HG03460 (cell line): ENCODE measurements around the gene BRPF1.

Experiments
- ATAC-seq: cut with Tn5 transposase; IDR thresholded peaks from one replicate; pipeline ENCODE4 v1.9.1; 2021; ENCODE audit not compliant: unreplicated experiment

Gene BRPF1

DNA sequence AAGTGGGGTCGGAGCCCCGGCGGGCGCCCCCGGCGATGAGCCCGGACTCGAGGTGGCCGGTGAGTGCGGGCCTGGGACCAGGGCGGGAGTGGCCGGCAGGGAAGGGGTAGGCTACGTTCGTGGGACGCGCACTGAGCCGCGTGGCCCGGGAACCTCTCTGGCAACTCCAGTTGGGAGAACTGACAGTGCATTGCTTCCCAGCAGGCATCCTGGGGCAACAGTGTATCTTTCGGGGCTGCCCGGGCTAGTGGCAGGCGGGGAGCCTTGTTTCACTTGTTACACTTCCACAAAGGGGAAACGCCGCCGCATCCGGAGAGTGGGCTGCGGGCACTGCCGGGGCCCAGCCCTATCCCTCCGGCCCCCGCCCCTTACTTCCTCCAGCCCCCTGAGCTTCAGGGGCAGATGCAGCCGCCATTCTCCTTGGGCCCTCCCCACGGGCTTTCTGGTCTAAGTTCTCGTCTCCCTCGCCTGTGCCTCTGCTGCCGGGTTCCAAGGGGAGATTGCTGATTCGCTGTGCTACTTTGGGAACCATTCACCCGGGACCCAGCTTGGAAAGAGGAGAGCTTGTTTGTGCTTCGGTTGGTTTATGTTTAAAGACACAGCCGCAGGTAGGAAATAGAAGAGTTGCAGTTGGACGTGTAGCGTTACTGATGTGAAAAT is 675 bp downstream of the BRPF1 start:
- peak; percentile 13 for ATAC-seq

DNA sequence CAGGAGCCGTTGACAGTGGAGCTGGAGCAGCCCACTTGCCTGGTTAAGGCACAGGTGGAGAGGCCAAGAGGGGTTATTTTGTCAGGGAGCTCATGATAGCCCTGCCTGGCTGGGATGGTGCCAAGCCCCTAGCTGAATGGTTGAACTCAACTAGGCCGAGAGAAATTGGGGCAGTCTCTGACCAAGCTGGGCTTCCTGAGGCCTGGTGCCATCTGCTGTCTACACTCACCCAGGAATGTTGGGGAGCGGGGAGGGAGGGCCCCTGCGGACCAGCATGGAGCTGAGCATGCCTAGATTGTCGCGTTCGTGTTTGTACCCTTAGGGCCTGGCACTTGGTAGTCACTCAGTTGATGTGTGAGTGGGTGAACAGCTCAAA is 1.2 kb downstream of the BRPF1 start:
- no peak for ATAC-seq

DNA sequence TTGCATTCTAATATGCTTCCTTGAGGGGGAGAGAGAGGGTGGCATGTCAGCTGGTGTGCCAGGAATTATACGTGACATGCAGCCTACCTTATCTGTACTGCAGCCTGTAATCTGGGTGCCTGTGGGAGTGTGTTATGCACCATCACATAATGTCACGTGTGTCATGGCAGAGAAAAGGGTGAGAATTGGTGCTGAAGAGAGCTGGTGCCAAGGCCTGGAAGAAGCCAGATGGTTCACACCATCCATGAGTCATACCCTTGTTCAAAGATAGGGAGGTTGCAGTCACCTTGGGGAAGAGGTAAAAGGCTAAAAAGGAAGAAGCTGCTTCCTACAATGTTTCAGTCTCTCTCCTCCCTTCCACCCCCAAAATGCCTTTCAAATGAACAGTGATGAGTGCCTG is 5.3 kb downstream of the BRPF1 start:
- no peak for ATAC-seq

DNA sequence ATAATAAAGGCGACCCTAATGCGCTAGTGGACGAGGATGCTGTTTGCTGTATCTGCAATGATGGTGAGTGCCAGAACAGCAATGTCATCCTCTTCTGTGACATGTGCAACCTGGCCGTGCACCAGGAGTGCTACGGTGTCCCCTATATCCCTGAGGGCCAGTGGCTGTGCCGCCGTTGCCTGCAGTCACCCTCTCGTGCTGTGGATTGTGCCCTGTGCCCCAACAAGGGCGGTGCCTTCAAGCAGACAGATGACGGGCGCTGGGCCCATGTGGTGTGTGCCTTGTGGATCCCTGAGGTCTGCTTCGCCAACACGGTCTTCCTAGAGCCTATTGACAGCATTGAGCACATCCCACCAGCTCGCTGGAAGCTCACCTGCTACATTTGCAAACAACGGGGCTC is 7.6 kb downstream of the BRPF1 start:
- ATAC-seq = no peak

DNA sequence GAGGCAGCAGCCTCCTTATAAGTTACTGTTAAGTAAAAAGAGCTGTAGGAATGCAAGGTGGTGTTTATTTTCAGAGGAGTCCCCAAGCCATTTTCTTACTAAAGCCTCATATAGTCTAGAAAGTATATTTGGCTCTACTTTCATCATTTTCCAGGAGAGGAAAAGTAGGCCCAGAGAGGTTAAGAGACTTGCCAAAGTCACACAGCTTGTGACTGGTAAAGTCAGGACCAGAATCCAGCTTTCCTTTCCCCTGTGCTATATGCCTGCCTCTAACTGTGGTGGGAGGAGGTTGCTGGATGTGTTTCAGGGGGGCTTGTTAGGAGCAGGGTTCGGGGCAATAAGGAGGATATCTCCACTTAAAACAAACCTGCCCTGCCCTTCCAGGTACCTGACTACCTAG is 11.0 kb downstream of the BRPF1 start:
- no peak for ATAC-seq

DNA sequence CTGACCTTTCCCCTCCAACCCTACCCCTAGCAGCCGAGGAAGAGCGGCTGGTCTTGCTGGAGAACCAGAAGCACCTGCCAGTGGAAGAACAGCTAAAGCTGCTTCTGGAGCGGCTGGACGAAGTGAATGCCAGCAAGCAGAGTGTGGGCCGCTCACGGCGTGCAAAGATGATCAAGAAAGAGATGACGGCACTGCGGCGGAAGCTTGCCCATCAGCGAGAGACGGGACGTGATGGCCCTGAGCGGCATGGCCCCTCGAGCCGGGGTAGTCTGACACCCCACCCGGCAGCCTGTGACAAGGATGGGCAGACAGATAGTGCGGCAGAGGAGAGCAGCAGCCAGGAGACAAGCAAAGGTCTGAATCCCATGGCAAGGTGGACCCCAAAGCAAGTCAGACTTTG is 12.0 kb downstream of the BRPF1 start:
- ATAC-seq = no peak

DNA sequence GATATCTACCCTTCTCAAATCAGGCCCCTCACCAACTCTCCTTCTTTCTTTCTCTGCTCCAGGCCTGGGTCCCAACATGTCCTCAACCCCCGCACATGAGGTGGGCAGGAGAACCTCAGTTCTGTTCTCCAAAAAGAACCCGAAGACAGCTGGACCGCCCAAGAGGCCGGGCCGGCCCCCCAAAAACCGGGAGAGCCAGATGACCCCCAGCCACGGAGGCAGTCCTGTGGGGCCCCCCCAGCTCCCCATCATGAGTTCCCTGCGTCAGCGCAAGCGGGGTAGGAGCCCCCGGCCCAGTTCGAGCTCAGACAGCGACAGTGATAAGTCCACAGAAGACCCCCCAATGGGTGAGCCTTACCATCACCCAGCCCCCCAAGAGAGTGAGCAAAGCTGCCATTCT is 12.6 kb downstream of the BRPF1 start:
- no peak for ATAC-seq

DNA sequence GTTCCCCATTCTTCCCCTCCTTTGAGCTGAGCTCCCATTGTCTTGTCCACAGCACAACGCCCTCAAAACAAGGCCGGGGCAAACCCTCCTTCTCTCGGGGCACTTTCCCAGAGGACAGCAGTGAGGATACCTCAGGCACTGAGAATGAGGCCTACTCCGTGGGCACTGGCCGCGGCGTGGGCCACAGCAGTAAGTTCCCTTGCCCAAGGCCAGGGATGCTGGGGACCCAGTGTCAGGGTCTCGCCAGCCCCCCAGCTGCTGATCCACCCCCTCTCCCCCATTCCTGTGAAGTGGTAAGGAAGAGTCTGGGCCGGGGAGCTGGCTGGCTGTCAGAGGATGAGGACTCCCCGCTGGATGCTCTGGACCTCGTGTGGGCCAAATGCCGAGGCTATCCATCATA is 14.0 kb downstream of the BRPF1 start:
- no peak for ATAC-seq

DNA sequence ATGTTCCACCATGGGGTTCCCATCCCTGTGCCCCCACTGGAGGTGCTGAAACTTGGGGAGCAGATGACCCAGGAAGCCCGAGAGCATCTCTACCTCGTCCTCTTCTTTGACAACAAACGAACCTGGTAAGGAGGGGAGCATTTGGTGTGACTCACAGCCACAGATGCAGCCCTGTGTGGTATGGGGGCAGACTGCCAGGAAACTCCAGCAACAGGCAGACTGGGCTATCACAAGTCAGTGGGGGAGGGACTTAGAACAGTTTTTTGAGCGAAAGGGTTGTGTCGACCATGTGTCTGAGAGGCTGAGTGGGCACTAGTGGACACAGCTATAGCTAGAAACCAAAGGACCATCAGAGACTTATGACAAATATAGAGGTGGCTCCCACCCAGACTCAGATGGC is 14.8 kb downstream of the BRPF1 start:
- no peak for ATAC-seq

DNA sequence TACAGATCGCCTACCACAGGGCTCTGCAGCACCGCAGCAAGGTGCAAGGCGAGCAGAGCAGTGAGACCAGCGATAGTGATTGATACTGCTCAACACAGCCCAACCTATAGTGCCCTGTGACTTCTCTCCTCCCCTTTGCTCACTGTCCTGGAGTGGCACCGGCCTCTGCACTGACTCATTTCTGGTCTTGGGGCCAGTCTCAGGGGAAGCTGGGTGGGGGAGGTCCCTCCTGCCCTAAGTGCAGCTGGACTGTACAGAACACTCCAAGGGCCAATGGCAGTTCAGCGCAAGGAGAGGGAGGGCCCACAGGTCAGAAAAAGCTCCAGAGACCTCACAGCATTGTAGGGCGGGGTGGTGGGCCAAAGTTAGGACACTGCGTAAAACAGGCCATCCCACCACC is 15.7 kb downstream of the BRPF1 start:
- no peak for ATAC-seq

DNA sequence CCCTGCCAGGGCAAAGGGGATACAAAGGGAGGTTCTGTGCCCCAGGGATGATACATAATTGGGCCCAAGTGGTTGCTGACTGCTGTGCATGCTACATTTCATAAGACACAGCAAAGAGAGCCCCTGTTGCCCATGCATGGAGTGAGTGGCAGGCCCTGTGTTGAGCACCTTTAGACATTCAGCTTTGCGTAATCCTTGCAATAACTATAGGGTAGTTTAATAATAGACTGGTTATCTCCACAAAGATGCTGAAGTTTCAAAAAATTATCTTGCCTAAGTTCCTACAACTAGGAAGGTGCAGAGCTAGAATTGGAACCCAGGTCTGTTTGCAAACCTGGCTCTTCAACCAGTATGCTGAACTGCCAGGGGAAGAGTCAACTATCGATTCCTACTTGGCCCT is 16.5 kb downstream of the BRPF1 start:
- no peak for ATAC-seq

DNA sequence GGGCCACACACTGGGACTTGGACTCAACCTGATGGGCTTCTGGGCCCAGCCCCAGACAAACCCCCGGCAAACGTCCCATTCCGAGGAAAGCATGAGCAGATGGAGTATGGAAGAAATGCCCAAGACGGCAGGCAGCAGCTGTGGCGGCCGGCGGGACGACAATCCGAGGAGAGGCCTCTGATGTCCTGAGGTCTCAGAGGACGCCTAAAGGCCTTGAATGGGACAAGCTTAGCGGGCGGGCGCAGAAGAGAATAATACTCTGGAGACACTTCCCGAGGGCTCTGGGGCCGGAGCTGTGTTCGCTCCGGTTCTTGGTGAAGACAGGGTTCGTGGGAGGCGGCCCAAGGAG is 17.7 kb downstream of the BRPF1 start:
- ATAC-seq = no peak

DNA sequence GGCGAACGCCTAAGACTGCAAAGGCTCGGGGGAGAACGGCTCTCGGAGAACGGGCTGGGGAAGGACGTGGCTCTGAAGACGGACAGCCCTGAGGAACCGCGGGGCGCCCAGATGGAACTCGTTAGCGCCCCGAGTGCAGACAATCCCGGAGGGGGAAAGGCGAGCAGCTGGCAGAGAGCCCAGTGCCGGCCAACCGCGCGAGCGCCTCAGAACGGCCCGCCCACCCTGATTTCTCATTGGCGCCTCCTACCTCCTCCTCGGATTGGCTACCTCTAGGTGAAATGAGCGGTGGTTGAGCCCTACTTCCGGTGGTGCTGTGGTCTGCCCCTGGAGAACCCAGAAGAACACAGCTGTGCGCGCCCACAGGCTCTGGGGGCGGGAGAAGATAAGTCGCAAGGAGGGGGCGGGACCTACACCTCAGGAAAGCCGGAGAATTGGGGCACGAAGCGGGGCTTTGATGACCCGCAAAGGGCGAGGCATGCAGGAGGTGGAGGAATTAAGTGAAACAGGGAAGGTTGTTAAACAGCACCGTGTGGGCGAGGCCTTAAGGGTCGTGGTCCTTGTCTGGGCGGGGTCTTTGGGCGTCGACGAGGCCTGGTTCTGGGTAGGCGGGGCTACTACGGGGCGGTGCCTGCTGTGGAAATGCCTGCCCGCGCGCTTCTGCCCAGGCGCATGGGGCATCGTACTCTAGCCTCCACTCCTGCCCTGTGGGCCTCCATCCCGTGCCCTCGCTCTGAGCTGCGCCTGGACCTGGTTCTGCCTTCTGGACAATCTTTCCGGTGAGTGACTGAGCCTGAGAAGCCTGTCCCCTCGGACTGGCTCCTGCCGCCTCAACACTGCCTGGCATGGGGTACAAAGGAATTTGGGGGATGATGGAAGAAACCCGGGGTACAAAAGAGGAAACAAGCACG is 18.4 kb downstream of the BRPF1 start, which contains the start of gene OGG1:
Gene OGG1, plus strand, starts transcription at position 308 of the 911 bp plus-strand sequence. Its CDS starts 335 bp downstream, at position 643.
- ATAC-seq = peak; percentile 86

DNA sequence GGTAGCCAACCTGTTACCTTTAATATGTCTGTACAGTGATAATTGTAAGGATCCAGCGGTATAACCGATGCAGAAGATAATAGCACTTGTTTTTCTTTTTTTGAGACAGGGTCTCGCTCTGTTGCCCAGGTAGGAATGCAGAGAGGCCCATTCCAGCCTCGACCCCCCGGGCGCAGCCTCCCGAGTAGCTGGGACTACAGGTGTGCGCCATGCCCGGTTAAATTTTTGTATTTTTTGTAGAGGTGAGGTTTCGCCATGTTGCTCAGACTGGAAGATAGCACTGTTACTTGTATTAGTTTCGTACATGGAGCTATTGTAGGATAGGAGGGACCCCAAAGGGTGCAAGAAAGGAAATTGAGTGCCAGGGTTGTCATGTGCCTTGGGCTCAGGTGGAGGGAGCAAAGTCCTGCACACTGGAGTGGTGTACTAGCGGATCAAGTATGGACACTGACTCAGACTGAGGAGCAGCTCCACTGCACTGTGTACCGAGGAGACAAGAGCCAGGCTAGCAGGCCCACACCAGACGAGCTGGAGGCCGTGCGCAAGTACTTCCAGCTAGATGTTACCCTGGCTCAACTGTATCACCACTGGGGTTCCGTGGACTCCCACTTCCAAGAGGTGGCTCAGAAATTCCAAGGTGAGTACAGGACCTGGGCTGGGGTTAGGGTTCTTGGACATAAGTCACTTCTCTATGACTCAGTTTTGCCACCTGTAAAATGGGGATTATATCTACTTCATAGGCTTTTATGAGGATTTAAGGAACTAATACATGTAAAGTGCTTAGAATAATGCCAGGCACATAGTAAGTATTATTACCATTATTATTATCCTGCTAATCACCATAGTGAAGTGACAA is 19.2 kb downstream of the BRPF1 start:
- no peak for ATAC-seq

DNA sequence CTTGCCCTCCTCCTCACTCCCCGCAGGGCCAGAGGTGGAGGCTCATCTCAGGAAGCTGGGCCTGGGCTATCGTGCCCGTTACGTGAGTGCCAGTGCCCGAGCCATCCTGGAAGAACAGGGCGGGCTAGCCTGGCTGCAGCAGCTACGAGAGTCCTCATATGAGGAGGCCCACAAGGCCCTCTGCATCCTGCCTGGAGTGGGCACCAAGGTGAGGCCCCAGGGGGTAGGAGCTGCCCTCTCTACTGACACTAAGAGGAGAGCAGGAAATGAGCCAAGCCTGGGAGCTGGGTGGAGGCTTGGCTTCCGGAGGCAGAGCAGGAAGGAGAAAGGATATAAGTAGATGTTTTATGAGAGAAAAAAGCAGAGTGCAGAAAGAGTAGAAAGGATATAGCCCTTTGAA is 23.1 kb downstream of the BRPF1 start:
- ATAC-seq = no peak

DNA sequence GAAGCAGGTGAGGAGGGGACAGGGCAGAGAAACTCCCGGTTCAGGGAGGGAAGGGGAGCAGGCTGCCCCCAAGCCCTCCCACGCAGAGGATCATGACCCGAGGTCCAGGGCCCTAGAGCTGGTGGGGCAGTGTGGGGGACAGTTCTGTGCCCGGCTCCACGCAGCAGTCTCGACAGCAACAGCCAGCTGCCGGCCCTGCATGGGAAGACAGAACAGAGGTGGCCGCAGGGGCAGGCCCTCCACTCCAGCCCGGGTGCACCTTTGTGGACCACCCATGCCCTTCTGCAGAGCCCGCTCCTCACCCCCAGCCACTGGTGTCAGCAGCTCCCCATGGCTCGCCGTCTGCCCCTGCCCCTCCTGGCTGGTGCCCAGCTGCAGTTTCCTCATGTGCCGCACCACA is 25.9 kb downstream of the BRPF1 start:
- ATAC-seq = no peak

DNA sequence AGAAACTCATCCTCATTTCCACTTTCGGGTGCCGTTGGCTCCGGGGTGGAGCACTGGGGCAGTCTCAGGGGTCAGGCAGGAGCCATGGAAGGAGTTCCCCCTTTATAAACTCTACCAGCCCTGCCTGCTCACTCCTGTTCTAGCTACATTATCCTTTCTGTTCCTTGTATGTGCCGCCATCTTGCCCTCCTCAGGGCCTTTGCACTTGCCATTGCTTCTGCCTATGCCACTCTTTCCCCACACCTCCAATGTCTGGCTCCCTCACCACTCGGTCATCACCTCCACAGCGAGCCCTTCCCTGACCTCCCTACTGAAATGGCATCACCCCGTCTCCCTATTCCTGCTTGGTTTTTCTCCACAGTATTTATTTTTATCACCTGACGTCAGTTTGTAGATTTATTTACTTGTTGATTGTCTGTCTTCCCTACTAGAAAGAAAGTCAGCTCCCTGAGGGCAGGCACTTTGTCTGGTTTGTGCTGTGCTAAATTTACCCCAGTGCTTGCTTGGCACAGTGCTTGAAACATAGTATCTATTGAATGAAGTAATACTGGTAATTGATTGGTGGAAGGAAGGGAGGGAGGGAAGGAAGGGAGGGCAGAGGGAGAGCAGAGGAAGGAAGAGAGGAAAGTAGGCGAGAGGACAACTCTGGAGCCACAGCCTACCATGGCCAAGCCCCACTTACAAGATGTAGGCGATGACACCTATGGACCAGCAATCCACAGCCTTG is 29.4 kb downstream of the BRPF1 start:
- ATAC-seq = no peak

DNA sequence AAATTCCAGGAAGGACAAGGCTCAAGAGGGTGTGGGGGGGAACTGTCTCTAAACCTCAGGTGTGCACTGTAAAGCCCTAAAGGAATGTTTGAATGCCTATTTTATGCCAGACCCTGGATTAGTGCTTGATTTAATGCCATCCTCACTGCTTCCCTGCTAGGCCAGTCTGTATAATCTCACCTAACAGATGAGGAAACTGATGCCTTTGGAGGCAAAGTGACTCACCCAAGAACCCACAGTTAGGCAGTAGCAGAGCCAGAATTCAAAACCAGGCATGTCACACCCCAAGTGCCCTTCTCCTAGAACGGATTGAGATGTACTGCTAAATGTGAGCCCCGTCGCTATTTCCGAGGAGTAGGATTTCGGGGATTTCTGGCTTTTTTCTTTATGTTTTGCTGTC is 30.4 kb downstream of the BRPF1 start:
- ATAC-seq = no peak

DNA sequence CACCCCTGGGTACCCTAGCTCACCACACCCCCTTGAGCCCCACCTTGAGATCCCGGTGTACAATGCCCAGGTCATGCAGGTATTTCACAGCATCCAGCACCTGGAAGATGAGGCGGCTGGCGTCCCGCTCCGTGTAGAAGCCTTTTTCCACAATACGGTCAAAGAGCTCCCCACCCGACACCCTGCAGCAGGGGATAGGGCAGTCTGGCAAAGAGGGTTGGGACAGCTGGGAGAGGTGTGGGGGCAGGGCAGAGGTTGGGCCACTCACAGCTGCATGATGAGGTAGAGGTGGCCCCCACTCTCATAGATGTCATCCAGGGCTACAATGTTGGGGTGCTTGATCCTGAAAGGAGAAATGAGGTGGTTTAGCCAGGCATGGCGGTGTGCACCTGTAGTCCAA is 31.3 kb downstream of the BRPF1 start:
- no peak for ATAC-seq

DNA sequence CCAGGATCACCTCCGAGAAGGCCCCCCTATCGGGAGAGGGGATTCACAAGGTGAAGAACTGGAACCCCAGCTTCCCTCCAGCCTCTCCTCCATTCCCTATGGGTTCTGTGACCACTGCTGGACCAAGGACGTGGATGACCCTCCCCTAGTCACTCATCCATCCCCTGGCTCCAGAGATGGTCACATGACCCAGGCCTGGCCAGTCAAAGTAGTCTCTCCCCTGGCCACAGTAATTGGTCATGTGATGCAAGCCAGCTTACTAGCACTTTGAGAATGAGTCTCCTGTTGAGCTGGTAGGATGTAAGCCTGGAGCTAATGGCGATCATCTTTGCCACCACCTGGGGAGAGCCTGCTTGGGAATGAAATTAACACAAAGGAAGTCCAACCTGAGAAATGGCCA is 34.3 kb downstream of the BRPF1 start:
- no peak for ATAC-seq

DNA sequence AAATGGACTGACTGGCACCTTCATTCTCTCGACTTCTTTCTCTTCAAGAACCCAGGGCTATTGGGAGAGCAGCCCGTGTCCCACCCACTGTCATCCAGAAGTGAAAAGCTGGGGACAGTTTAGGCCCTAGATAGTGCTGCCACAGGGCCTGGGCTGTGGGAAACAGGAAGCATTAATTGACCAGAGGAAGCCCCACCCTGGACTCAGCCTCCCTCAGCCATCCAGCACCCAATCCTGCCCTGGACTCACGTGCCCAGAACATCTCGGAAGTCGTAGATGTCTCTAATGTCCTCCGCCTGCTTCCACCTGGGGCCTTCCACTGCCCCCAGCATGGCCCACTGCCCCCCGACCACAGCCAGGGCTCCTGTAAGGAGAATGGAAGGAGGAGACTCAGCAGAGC is 35.9 kb downstream of the BRPF1 start:
- no peak for ATAC-seq
